DOHH2 (cell line): ENCODE data around the gene LDLRAD2.

Source experiments
- H3F3A ChIP-seq: fragments of 200-600 bp; sonication (generic), shearing (Covaris generic); 2 replicates; pipeline ENCODE4 v1.6.0; 2016; ENCODE audit warnings: antibody characterized with exemption, mild to moderate bottlenecking; ENCODE audit not compliant: control insufficient read depth, insufficient read depth
- H3K27ac ChIP-seq: fragments of 200-600 bp; sonication (generic); 2 replicates; pipeline ENCODE4 v1.5.1; 2014; ENCODE audit warnings: low read depth, mild to moderate bottlenecking, low read length, moderate library complexity
- H3K27me3 ChIP-seq: fragments of 200-600 bp; sonication (generic); 2 replicates; pipeline ENCODE4 v1.6.1; 2014; ENCODE audit warnings: mild to moderate bottlenecking, low read length, mixed read lengths; ENCODE audit not compliant: control insufficient read depth
- H3K36me3 ChIP-seq: fragments of 200-600 bp; sonication (generic); 2 replicates; pipeline ENCODE4 v1.6.1; 2014; ENCODE audit warnings: mild to moderate bottlenecking, low read length, moderate library complexity, mixed read lengths; ENCODE audit not compliant: control insufficient read depth
- H3K4me1 ChIP-seq: fragments of 200-600 bp; sonication (generic); 2 replicates; pipeline ENCODE4 v1.6.1; 2014; ENCODE audit warnings: mild to moderate bottlenecking, low read length, mixed read lengths; ENCODE audit not compliant: control insufficient read depth
- H3K4me2 ChIP-seq: fragments of 200-600 bp; sonication (generic); 2 replicates; pipeline ENCODE4 v1.6.0; 2014; ENCODE audit warnings: mild to moderate bottlenecking, low read length, moderate library complexity
- H3K4me3 ChIP-seq: fragments of 200-600 bp; sonication (generic); 2 replicates; pipeline ENCODE4 v1.5.1; 2014; ENCODE audit warnings: mild to moderate bottlenecking, low read length, mixed read lengths
- H3K79me2 ChIP-seq: fragments of 200-600 bp; sonication (generic); 2 replicates; pipeline ENCODE4 v1.6.1; 2014; ENCODE audit warnings: mild to moderate bottlenecking, low read length, mixed read lengths; ENCODE audit not compliant: control insufficient read depth
- H3K9me2 ChIP-seq: fragments of 200-600 bp; sonication (generic); replicated peaks from 2 replicates; pipeline ENCODE4 v1.6.1; 2014; ENCODE audit warnings: mild to moderate bottlenecking, low read length, mixed read lengths; ENCODE audit not compliant: control insufficient read depth
- H3K9me3 ChIP-seq: fragments of 200-600 bp; sonication (generic); 2 replicates; pipeline ENCODE4 v1.6.1; 2014; ENCODE audit warnings: antibody characterized with exemption, low read length, mixed read lengths; ENCODE audit not compliant: control insufficient read depth, insufficient read depth
- H4K20me1 ChIP-seq: fragments of 200-600 bp; sonication (generic); 2 replicates; pipeline ENCODE4 v1.6.0; 2014; ENCODE audit warnings: low read depth, mild to moderate bottlenecking, antibody characterized with exemption, low read length, moderate library complexity; ENCODE audit not compliant: control insufficient read depth, insufficient read depth
- CTCF ChIP-seq: fragments of 200-600 bp; sonication (generic); IDR thresholded peaks from one replicate; pipeline ENCODE4 v1.5.1; 2014; ENCODE audit warnings: antibody characterized with exemption, mild to moderate bottlenecking, low read depth, low read length; ENCODE audit not compliant: poor library complexity, severe bottlenecking
- EZH2phosphoT487 ChIP-seq: fragments of 200-600 bp; sonication (generic); IDR thresholded peaks from 2 replicates; pipeline ENCODE4 v1.6.1; 2017; ENCODE audit warnings: borderline replicate concordance, mild to moderate bottlenecking, antibody characterized with exemption, low read length, moderate library complexity, mixed read lengths

LDLRAD2 gene

GRCh38 chr1:21834666-21835065 is 22.6 kb downstream of the LDLRAD2 start:
- no peak for TF ChIP-seq CTCF
- TF ChIP-seq EZH2phosphoT487 = no peak
- Histone ChIP-seq H3K4me3 (no peak overlapping the region), H3K9me3 (no peaks in the 10 kb centered on the region), H3K36me3 (no peaks in the 10 kb centered on the region), H3K4me2 (no peak overlapping the region), H3K27me3 (no peaks in the 10 kb centered on the region), H3F3A (no peaks in the 10 kb centered on the region), H4K20me1 (no peaks in the 10 kb centered on the region), H3K79me2 (no peaks in the 10 kb centered on the region), H3K9me2 (no peaks in the 10 kb centered on the region), H3K27ac (no peak overlapping the region), H3K4me1 (no peaks in the 10 kb centered on the region)

- Histone ChIP-seq H3K36me3 (no peaks in the 10 kb centered on the region), H3K4me1 (no peaks in the 10 kb centered on the region), H4K20me1 (no peaks in the 10 kb centered on the region), H3K4me2 (no peak overlapping the region), H3K4me3 (no peak overlapping the region), H3K27me3 (no peaks in the 10 kb centered on the region), H3K9me2 (no peaks in the 10 kb centered on the region), H3F3A (no peaks in the 10 kb centered on the region), H3K27ac (no peak overlapping the region), H3K79me2 (no peaks in the 10 kb centered on the region), H3K9me3 (no peaks in the 10 kb centered on the region)
- no peak for TF ChIP-seq EZH2phosphoT487
- TF ChIP-seq CTCF = no peak
Observed at GRCh38 chr1:21836010-21836409, 23.9 kb downstream of the LDLRAD2 start.

GRCh38 chr1:21836729-21837128 is 24.7 kb downstream of the LDLRAD2 start:
- Histone ChIP-seq H3K27me3 (no peaks in the 10 kb centered on the region), H3K9me2 (no peaks in the 10 kb centered on the region), H3K9me3 (no peaks in the 10 kb centered on the region), H3K79me2 (no peaks in the 10 kb centered on the region), H3K36me3 (no peaks in the 10 kb centered on the region), H3F3A (no peaks in the 10 kb centered on the region), H3K4me2 (no peak overlapping the region), H4K20me1 (no peaks in the 10 kb centered on the region), H3K4me3 (no peak overlapping the region), H3K27ac (no peak overlapping the region), H3K4me1 (no peaks in the 10 kb centered on the region)
- no peak for TF ChIP-seq CTCF
- TF ChIP-seq EZH2phosphoT487 = no peak

GRCh38 chr1:21837476-21837875 is 25.4 kb downstream of the LDLRAD2 start:
- Histone ChIP-seq H4K20me1 (no peaks in the 10 kb centered on the region), H3K27ac (no peak overlapping the region), H3K9me3 (no peaks in the 10 kb centered on the region), H3F3A (no peaks in the 10 kb centered on the region), H3K79me2 (no peaks in the 10 kb centered on the region), H3K36me3 (no peaks in the 10 kb centered on the region), H3K4me1 (no peaks in the 10 kb centered on the region), H3K4me3 (no peak overlapping the region), H3K9me2 (no peaks in the 10 kb centered on the region), H3K27me3 (no peaks in the 10 kb centered on the region), H3K4me2 (no peak overlapping the region)
- TF ChIP-seq EZH2phosphoT487 = no peak
- no peak for TF ChIP-seq CTCF
